ENCODE results near the gene ZNF277. TPM values are rescaled to one million over a fixed set of nuclear protein-coding genes. Genes with fewer than 3 reads are reported as not detected.

ZNF277 gene
- total and polyA plus RNA-seq, 10 of the 15 experiments (the other 5 are each of a cell fraction or from before 2014, with no cell fraction given) = 10.6 to 33.9 (median 22.0) TPM

DNA sequence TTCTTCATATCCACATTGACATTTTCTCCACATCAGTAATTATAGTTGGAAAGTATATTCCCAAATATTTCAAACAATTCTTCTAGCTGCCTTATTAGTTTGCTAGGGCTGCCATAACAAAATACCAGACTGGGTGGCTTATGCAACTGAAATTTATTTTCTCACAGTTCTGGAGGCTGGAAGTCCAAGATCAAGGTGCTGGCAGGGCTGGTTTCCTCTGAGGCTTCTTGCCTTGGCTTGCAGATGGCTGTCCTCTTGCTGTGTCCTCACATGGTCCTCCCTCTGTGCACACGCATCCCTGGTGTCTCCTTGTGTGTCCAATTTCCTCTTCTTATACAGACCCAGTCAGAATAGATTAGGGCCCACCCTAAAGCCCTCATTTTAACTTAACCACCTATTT lies 34.8 kb upstream of the ZNF277 start:
- Histone ChIP-seq H3K9ac (ENCODE audit: control insufficient read depth, insufficient read depth, low read length) (no peak overlapping the region), H3K4me1 (ENCODE audit: control insufficient read depth, insufficient read depth, low read length) (no peaks in the 10 kb centered on the region), H3K9me3 (replicated peaks; ENCODE audit: control insufficient read depth, insufficient read depth, low read length) (no peaks in the 10 kb centered on the region), H3K27ac (ENCODE audit: control insufficient read depth, insufficient read depth) (no peak overlapping the region), H3K27me3 (replicated peaks in 1 of 2; ENCODE audit: control insufficient read depth in 2 of 2, insufficient read depth in 2 of 2, low read length in 1 of 2) (no peaks in the 10 kb centered on the region), H3K36me3 (ENCODE audit: control insufficient read depth in 2 of 2, insufficient read depth in 2 of 2, low read length in 1 of 2) (no peaks in the 10 kb centered on the region), H2AFZ (ENCODE audit: control insufficient read depth, low read depth, low read length) (no peak overlapping the region), H3K79me2 (ENCODE audit: control insufficient read depth, insufficient read depth, low read length) (no peaks in the 10 kb centered on the region), H3K4me2 (ENCODE audit: control insufficient read depth, insufficient read depth) (no peak overlapping the region), H3K4me3 (no peak overlapping the region), H4K20me1 (ENCODE audit: control insufficient read depth, insufficient read depth) (no peaks in the 10 kb centered on the region)
- no peak for FAIRE-seq
- RAD21 ChIA-PET (ENCODE audit: unreplicated experiment) = no interaction called here
- no TSS peak for BruUV-seq (replicated peaks)
- in situ Hi-C loops (cut with MboI) (no loop called here), intact Hi-C loops (cut with micrococcal nuclease; ENCODE audit: unreplicated experiment) (no loop called here)
- TF ChIP-seq, protein P1, sequence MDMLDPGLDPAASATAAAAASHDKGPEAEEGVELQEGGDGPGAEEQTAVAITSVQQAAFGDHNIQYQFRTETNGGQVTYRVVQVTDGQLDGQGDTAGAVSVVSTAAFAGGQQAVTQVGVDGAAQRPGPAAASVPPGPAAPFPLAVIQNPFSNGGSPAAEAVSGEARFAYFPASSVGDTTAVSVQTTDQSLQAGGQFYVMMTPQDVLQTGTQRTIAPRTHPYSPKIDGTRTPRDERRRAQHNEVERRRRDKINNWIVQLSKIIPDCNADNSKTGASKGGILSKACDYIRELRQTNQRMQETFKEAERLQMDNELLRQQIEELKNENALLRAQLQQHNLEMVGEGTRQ (IDR thresholded peaks at IDR 0.05; ENCODE audit: borderline replicate concordance, low read depth, low read length) = no peak
- TF ChIP-seq SREBF1 (IDR thresholded peaks at IDR 0.05; ENCODE audit: low read length) = no peak
- no peak for TF ChIP-seq CREM (IDR thresholded peaks at IDR 0.05; ENCODE audit: low read depth)
- 100% methylated on average over 1 of the region's 1 CpG for WGBS (ENCODE audit: insufficient coverage, insufficient replicate concordance, low lambda C conversion rate, missing lambda C conversion rate)
- no peak for ATAC-seq
- DNase-seq (ENCODE audit: low read depth, low spot score) = no peak
- CTCF ChIA-PET = no interaction called here
- SMC1A ChIA-PET (ENCODE audit: uncharacterized antibody, unreplicated experiment) = no interaction called here
- POLR2A ChIA-PET = no interaction called here

- in situ Hi-C loops (cut with MboI) (no loop called here), intact Hi-C loops (cut with micrococcal nuclease; ENCODE audit: unreplicated experiment) (no loop called here)
- ChIA-PET RAD21 (ENCODE audit: unreplicated experiment) (no interaction called here), POLR2A (interaction anchor here (0.6 kb wide), 1 partner anchor 320 kb away, joined by 3 read pairs; no protein-coding TSS in a partner anchor), SMC1A (ENCODE audit: uncharacterized antibody, unreplicated experiment) (interaction anchor here (0.6 kb wide), 1 partner anchor 193 kb away, joined by 3 read pairs; no protein-coding TSS in a partner anchor), CTCF (no interaction called here)
- Histone ChIP-seq H3K4me3 (no peak overlapping the region), H2AFZ (ENCODE audit: control insufficient read depth, low read depth, low read length) (no peak overlapping the region), H3K27me3 (replicated peaks in 1 of 2; ENCODE audit: control insufficient read depth in 2 of 2, insufficient read depth in 2 of 2, low read length in 1 of 2) (no peaks in the 10 kb centered on the region), H3K9ac (ENCODE audit: control insufficient read depth, insufficient read depth, low read length) (no peak overlapping the region), H3K79me2 (ENCODE audit: control insufficient read depth, insufficient read depth, low read length) (no peaks in the 10 kb centered on the region), H4K20me1 (ENCODE audit: control insufficient read depth, insufficient read depth) (no peaks in the 10 kb centered on the region), H3K36me3 (ENCODE audit: control insufficient read depth in 2 of 2, insufficient read depth in 2 of 2, low read length in 1 of 2) (no peaks in the 10 kb centered on the region), H3K4me1 (ENCODE audit: control insufficient read depth, insufficient read depth, low read length) (no peaks in the 10 kb centered on the region), H3K9me3 (replicated peaks; ENCODE audit: control insufficient read depth, insufficient read depth, low read length) (no peaks in the 10 kb centered on the region), H3K27ac (ENCODE audit: control insufficient read depth, insufficient read depth) (no peak overlapping the region), H3K4me2 (ENCODE audit: control insufficient read depth, insufficient read depth) (no peak overlapping the region)
- BruUV-seq (replicated peaks) = no TSS peak
- FAIRE-seq (no peak), DNase-seq (ENCODE audit: low read depth, low spot score) (no peak), ATAC-seq (no peak)
- WGBS (ENCODE audit: insufficient coverage, insufficient replicate concordance, low lambda C conversion rate, missing lambda C conversion rate) = 67% methylated on average over 8 of the region's 8 CpGs
- TF ChIP-seq SPI1 (IDR thresholded peaks at IDR 0.05; ENCODE audit: borderline replicate concordance, insufficient read depth, low read depth, low read length) = no peak
- no peak for TF ChIP-seq ZBED1 (IDR thresholded peaks at IDR 0.05; ENCODE audit: borderline replicate concordance)
- TF ChIP-seq RB1 (IDR thresholded peaks at IDR 0.05; ENCODE audit: borderline replicate concordance) = no peak
- no peak for TF ChIP-seq TCF7 (IDR thresholded peaks at IDR 0.05; ENCODE audit: borderline replicate concordance)
- no peak for TF ChIP-seq IRF5 (IDR thresholded peaks at IDR 0.05; ENCODE audit: borderline replicate concordance)
- no peak for TF ChIP-seq DPF2 (IDR thresholded peaks at IDR 0.05)
- TF ChIP-seq, protein P2, sequence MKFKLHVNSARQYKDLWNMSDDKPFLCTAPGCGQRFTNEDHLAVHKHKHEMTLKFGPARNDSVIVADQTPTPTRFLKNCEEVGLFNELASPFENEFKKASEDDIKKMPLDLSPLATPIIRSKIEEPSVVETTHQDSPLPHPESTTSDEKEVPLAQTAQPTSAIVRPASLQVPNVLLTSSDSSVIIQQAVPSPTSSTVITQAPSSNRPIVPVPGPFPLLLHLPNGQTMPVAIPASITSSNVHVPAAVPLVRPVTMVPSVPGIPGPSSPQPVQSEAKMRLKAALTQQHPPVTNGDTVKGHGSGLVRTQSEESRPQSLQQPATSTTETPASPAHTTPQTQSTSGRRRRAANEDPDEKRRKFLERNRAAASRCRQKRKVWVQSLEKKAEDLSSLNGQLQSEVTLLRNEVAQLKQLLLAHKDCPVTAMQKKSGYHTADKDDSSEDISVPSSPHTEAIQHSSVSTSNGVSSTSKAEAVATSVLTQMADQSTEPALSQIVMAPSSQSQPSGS (IDR thresholded peaks at IDR 0.05; ENCODE audit: low read length) = no peak
- TF ChIP-seq, protein P3, sequence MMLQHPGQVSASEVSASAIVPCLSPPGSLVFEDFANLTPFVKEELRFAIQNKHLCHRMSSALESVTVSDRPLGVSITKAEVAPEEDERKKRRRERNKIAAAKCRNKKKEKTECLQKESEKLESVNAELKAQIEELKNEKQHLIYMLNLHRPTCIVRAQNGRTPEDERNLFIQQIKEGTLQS (IDR thresholded peaks at IDR 0.05; ENCODE audit: borderline replicate concordance, extremely low read depth, low read depth, low read length) = no peak
- no peak for TF ChIP-seq POLR2AphosphoS5 (IDR thresholded peaks at IDR 0.05; ENCODE audit: low read length)
- no peak for TF ChIP-seq CHD2 (IDR thresholded peaks at IDR 0.05; ENCODE audit: borderline replicate concordance, low read depth, low read length)
- no peak for TF ChIP-seq GABPA (IDR thresholded peaks at IDR 0.05; ENCODE audit: low read depth)
- TF ChIP-seq SMAD5 (IDR thresholded peaks at IDR 0.05; ENCODE audit: low read depth) = no peak
Observed at GRCh38 chr7:112172870-112173567, 33.5 kb upstream of the ZNF277 start.
